Measurements from ENCODE around the gene EML3. TPM values are rescaled to one million over a fixed set of nuclear protein-coding genes. Genes with fewer than 3 reads are reported as not detected.

The EML3 gene
- total and polyA plus RNA-seq, 2 of the 13 experiments (the other 11 are each of a cell fraction or from before 2014, with no cell fraction given) = 10.6 to 12.3 TPM

- POLR2A ChIA-PET = interaction anchor here (1.0 to 2.0 kb wide), 4 partner anchors 12 to 237 kb away, joined by 3 to 8 read pairs (median 6); partner anchors contain the start of genes B3GAT3, C11orf98, CSKMT and TUT1
- TF ChIP-seq RFX1 (IDR thresholded peaks at IDR 0.05) (peak; percentile 40), EHMT2 (IDR thresholded peaks at IDR 0.05; ENCODE audit: borderline replicate concordance, low read depth, low read length) (no peak)
- no peak overlapping the region for H3K4me3 ChIP-seq (replicated peaks in 1 of 3; ENCODE audit: insufficient read depth in 1 of 3, low read depth in 2 of 3, low read length in 3 of 3)
- intact Hi-C loops (cut with micrococcal nuclease; ENCODE audit: unreplicated experiment) = no loop called here
- ATAC-seq (no peak), DNase-seq (ENCODE audit: low spot score) (no peak), FAIRE-seq (no peak)
- BruUV-seq (replicated peaks) = no TSS peak
- H2AFZ ChIP-seq (ENCODE audit: low read length) = no peak overlapping the region
- H3K27me3 ChIP-seq (ENCODE audit: control insufficient read depth in 1 of 2, insufficient read depth in 2 of 2, low read length in 2 of 2) = no peaks in the 10 kb centered on the region; a peak in 1 of 5 replicates
- CTCF ChIA-PET (ENCODE audit: low intra/inter-chr PET ratio, low total read pairs) = no interaction called here
- no peaks in the 10 kb centered on the region for H3K9me3 ChIP-seq (ENCODE audit: low read length)
- peaks cover 25% of the 10 kb centered on the region for H3K79me2 ChIP-seq (ENCODE audit: insufficient read depth, low read length)
- no peak overlapping the region for H3K9ac ChIP-seq (ENCODE audit: insufficient read depth, low read depth, low read length)
- H3K4me2 ChIP-seq (ENCODE audit: low read depth, low read length) = no peak overlapping the region
- no peaks in the 10 kb centered on the region for H4K20me1 ChIP-seq (ENCODE audit: insufficient read depth, low read length)
- H3K4me1 ChIP-seq (ENCODE audit: insufficient read depth, low read length) = peaks cover 48% of the 10 kb centered on the region
- no peak overlapping the region for H3K27ac ChIP-seq (ENCODE audit: extremely low read length, insufficient read depth, low read length)
- 98% methylated on average over 8 of the region's 8 CpGs for whole genome bisulfite sequencing (ENCODE audit: low lambda C conversion rate)
- in situ Hi-C loops (cut with HindIII; ENCODE audit: extremely low pct_ligation_motif_present, low pct_unique_long_range_greater_than_20kb) = no loop called here
- peaks cover 0 to under 1% of the 10 kb centered on the region in 2 experiments; a peak in 3 of 5 replicates for H3K36me3 ChIP-seq (replicated peaks in 1 of 2; ENCODE audit: control insufficient read depth in 1 of 2, insufficient read depth in 2 of 2, low read length in 2 of 2)
Measured at GRCh38 chr11:62603776-62604299, 8.7 kb downstream of the EML3 start.

- no peaks in the 10 kb centered on the region for H4K20me1 ChIP-seq (ENCODE audit: insufficient read depth, low read length)
- in situ Hi-C loops (cut with HindIII; ENCODE audit: extremely low pct_ligation_motif_present, low pct_unique_long_range_greater_than_20kb) (no loop called here), intact Hi-C loops (cut with micrococcal nuclease; ENCODE audit: unreplicated experiment) (no loop called here)
- WGBS (ENCODE audit: low lambda C conversion rate) = 96% methylated on average over 12 of the region's 13 CpGs
- H3K27me3 ChIP-seq (ENCODE audit: control insufficient read depth in 1 of 2, insufficient read depth in 2 of 2, low read length in 2 of 2) = no peaks in the 10 kb centered on the region; a peak in 1 of 5 replicates
- no peaks in the 10 kb centered on the region for H3K9me3 ChIP-seq (ENCODE audit: low read length)
- peaks cover under 1 to 9% of the 10 kb centered on the region in 2 experiments; a peak in 4 of 5 replicates for H3K36me3 ChIP-seq (replicated peaks in 1 of 2; ENCODE audit: control insufficient read depth in 1 of 2, insufficient read depth in 2 of 2, low read length in 2 of 2)
- no peak overlapping the region for H3K27ac ChIP-seq (ENCODE audit: extremely low read length, insufficient read depth, low read length)
- DNase-seq (ENCODE audit: low spot score) = no peak
- no peak overlapping the region for H2AFZ ChIP-seq (ENCODE audit: low read length)
- FAIRE-seq = no peak
- peaks cover 33% of the 10 kb centered on the region for H3K79me2 ChIP-seq (ENCODE audit: insufficient read depth, low read length)
- no peak overlapping the region for H3K4me2 ChIP-seq (ENCODE audit: low read depth, low read length)
- ATAC-seq = no peak
- peaks cover 55% of the 10 kb centered on the region for H3K4me1 ChIP-seq (ENCODE audit: insufficient read depth, low read length)
- ChIA-PET POLR2A (interaction anchor here (1.8 to 3.5 kb wide), 3 partner anchors 11 to 62 kb away, joined by 5 to 137 read pairs (median 6); partner anchors contain the start of genes B3GAT3, C11orf98, CSKMT and TUT1), CTCF (ENCODE audit: low intra/inter-chr PET ratio, low total read pairs) (no interaction called here)
- H3K9ac ChIP-seq (ENCODE audit: insufficient read depth, low read depth, low read length) = no peak overlapping the region
- BruUV-seq (replicated peaks) = no TSS peak
- H3K4me3 ChIP-seq (replicated peaks in 1 of 3; ENCODE audit: insufficient read depth in 1 of 3, low read depth in 2 of 3, low read length in 3 of 3) = no peak overlapping the region
- TF ChIP-seq SRY (CRISPR knock-in tag; IDR thresholded peaks at IDR 0.05) = no peak
- TF ChIP-seq ZSCAN29 (CRISPR knock-in tag; conservative IDR thresholded peaks at IDR 0.05) = no peak
- no peak for TF ChIP-seq NCOR1 (IDR thresholded peaks at IDR 0.05; ENCODE audit: borderline replicate concordance, low read length)
- no peak for TF ChIP-seq FOXO1 (CRISPR knock-in tag; IDR thresholded peaks at IDR 0.05)
- no peak for TF ChIP-seq FOXJ3 (CRISPR knock-in tag; IDR thresholded peaks at IDR 0.05; ENCODE audit: borderline replicate concordance)
- no peak for TF ChIP-seq CCAR2 (optimal IDR thresholded peaks at IDR 0.05; ENCODE audit: low read depth, low read length)
- TF ChIP-seq RARG (CRISPR knock-in tag; IDR thresholded peaks at IDR 0.05; ENCODE audit: low read depth) = no peak
- no peak for TF ChIP-seq RERE (CRISPR knock-in tag; IDR thresholded peaks at IDR 0.05; ENCODE audit: low read depth)
- TF ChIP-seq ZBTB7A (CRISPR knock-in tag; IDR thresholded peaks at IDR 0.05) = no peak
Measured at GRCh38 chr11:62603072-62603408, 9.5 kb downstream of the EML3 start.

Measured in HepG2 (cell line).